GM12891 (cell line): Measurements from ENCODE around the gene NLRP1.

Source experiments
- DNase-seq: peaks from one replicate; pipeline ENCODE4 v3.0.0; 2011; ENCODE audit warnings: low spot score; ENCODE audit not compliant: insufficient read length
- FAIRE-seq: peaks from 2 replicates; lab custom pipeline; 2011; peaks lifted over from hg19 to GRCh38; lab: Jason Lieb, UNC
- PAX5 ChIP-seq: IDR thresholded peaks from 2 replicates; pipeline ENCODE4 v1.6.1; 2011; ENCODE audit warnings: low read length, moderate library complexity, mild to moderate bottlenecking; ENCODE audit not compliant: insufficient read depth, severe bottlenecking
- POLR2A ChIP-seq: IDR thresholded peaks from 2 replicates; pipeline ENCODE4 v1.6.1; 2011; ENCODE audit warnings: low read depth, low read length, control low read depth
- POLR2AphosphoS5 ChIP-seq: IDR thresholded peaks from 2 replicates; pipeline ENCODE4 v1.6.1; 2011; ENCODE audit warnings: low read depth, low read length, control low read depth
- POU2F2 ChIP-seq: IDR thresholded peaks from 2 replicates; pipeline ENCODE4 v1.6.1; 2011; ENCODE audit warnings: low read depth, mild to moderate bottlenecking, control low read depth, low read length, moderate library complexity
- SPI1 ChIP-seq: IDR thresholded peaks from 2 replicates; pipeline ENCODE4 v1.6.1; 2011; ENCODE audit warnings: low read depth, low read length, control low read depth
- TAF1 ChIP-seq: IDR thresholded peaks from 2 replicates; pipeline ENCODE4 v1.6.1; 2011; ENCODE audit warnings: low read depth, low read length, control low read depth

The NLRP1 gene

GRCh38 chr17:5618476-5618875, 34.2 kb upstream of the NLRP1 start:
- no peak for FAIRE-seq
- TF ChIP-seq SPI1 (no peak), POU2F2 (no peak), TAF1 (no peak), POLR2AphosphoS5 (no peak), POLR2A (no peak), PAX5 (no peak)

GRCh38 chr17:5615476-5615875, 31.2 kb upstream of the NLRP1 start:
- DNase-seq: no peak
- TF ChIP-seq POU2F2 (no peak), POLR2A (no peak), POLR2AphosphoS5 (no peak), TAF1 (no peak), PAX5 (no peak), SPI1 (no peak)
- no peak for FAIRE-seq

More at GRCh38 chr17:5618476-5618875, 34.2 kb upstream of the NLRP1 start:
- DNase-seq: no peak

GRCh38 chr17:5610956-5611355, 26.6 kb upstream of the NLRP1 start:
- TF ChIP-seq POU2F2 (no peak), POLR2AphosphoS5 (no peak), POLR2A (no peak), TAF1 (no peak), PAX5 (no peak), SPI1 (no peak)
- DNase-seq (no peak), FAIRE-seq (peak; percentile 56)

GRCh38 chr17:5608399-5609112, 24.2 kb upstream of the NLRP1 start:
- TF ChIP-seq POLR2AphosphoS5 (no peak), SPI1 (no peak), POU2F2 (no peak), TAF1 (no peak), POLR2A (no peak), PAX5 (no peak)
- DNase-seq (no peak), FAIRE-seq (no peak)

GRCh38 chr17:5607946-5608345, 23.6 kb upstream of the NLRP1 start:
- DNase-seq (no peak), FAIRE-seq (no peak)
- no peak for TF ChIP-seq SPI1
- no peak for TF ChIP-seq POU2F2
- TF ChIP-seq POLR2A: no peak
- no peak for TF ChIP-seq PAX5
- TF ChIP-seq POLR2AphosphoS5: no peak
- TF ChIP-seq TAF1: no peak

- no peak for TF ChIP-seq POLR2A
- TF ChIP-seq POU2F2: no peak
- no peak for TF ChIP-seq POLR2AphosphoS5
- no peak for TF ChIP-seq PAX5
- no peak for TF ChIP-seq SPI1
- no peak for TF ChIP-seq TAF1
- no peak for DNase-seq
- no peak for FAIRE-seq
Observed at GRCh38 chr17:5605452-5605851, 21.1 kb upstream of the NLRP1 start.

- FAIRE-seq (no peak), DNase-seq (no peak)
- no peak for TF ChIP-seq PAX5
- no peak for TF ChIP-seq SPI1
- TF ChIP-seq POLR2AphosphoS5: no peak
- TF ChIP-seq TAF1: no peak
- TF ChIP-seq POU2F2: no peak
- TF ChIP-seq POLR2A: no peak
Observed at GRCh38 chr17:5600041-5600440, 15.7 kb upstream of the NLRP1 start.

GRCh38 chr17:5598457-5598856, 14.1 kb upstream of the NLRP1 start:
- TF ChIP-seq TAF1 (no peak), POLR2AphosphoS5 (no peak), POU2F2 (no peak), SPI1 (no peak), POLR2A (no peak), PAX5 (no peak)
- FAIRE-seq (no peak), DNase-seq (no peak)

- DNase-seq: no peak
- no peak for FAIRE-seq
- no peak for TF ChIP-seq TAF1
- no peak for TF ChIP-seq POLR2A
- no peak for TF ChIP-seq PAX5
- TF ChIP-seq POU2F2: no peak
Observed at GRCh38 chr17:5596421-5596820, 12.1 kb upstream of the NLRP1 start.

- TF ChIP-seq TAF1: no peak
- TF ChIP-seq POU2F2: no peak
- TF ChIP-seq SPI1: no peak
- TF ChIP-seq POLR2A: no peak
- TF ChIP-seq PAX5: no peak
- no peak for TF ChIP-seq POLR2AphosphoS5
- FAIRE-seq: no peak
Observed at GRCh38 chr17:5595831-5596230, 11.5 kb upstream of the NLRP1 start.

More at GRCh38 chr17:5595831-5596230, 11.5 kb upstream of the NLRP1 start:
- no peak for DNase-seq
